Stimulated activated memory B cell treated with anti-CD40 and anti-IgM and Interleukin-4, amounts not matched to agents 10 μg/mL and 1 μg/mL and 100 μg/mL, for 72 hours (primary cell): ENCODE measurements around the gene NFATC1.
A peak's percentile ranks its signal among the peaks of the same experiment; 100 is the strongest.
"Not testable (repeated sequence)": the region's sequence is repeated elsewhere in the genome, so short reads cannot be mapped to it uniquely, and the experiment has no call there.

Experiments
- ATAC-seq: fragments of 150-1000 bp; cut with Tn5 transposase; 2 replicates; pipeline ENCODE4 v1.10.0; 2021
- H3K27ac Mint-ChIP-seq: one replicate; pipeline ENCODE4 v1.8.0; 2022; ENCODE audit warnings: mild to moderate bottlenecking, mixed read lengths
- H3K27me3 Mint-ChIP-seq: one replicate; pipeline ENCODE4 v1.8.0; 2022; ENCODE audit warnings: mixed read lengths
- H3K36me3 Mint-ChIP-seq: one replicate; pipeline ENCODE4 v1.8.0; 2022; ENCODE audit warnings: mixed read lengths
- H3K4me1 Mint-ChIP-seq: one replicate; pipeline ENCODE4 v1.8.0; 2022; ENCODE audit warnings: mixed read lengths
- H3K4me3 Mint-ChIP-seq: one replicate; pipeline ENCODE4 v1.8.0; 2022; ENCODE audit warnings: mild to moderate bottlenecking, moderate library complexity, mixed read lengths
- H3K9me3 Mint-ChIP-seq: one replicate; pipeline ENCODE4 v1.8.0; 2022; ENCODE audit warnings: mixed read lengths

The NFATC1 gene

GRCh38 chr18:79480171-79481045, 84.7 kb downstream of the NFATC1 start:
- Mint-ChIP-seq H3K9me3 (no peaks in the 10 kb centered on the region), H3K27ac (no peak overlapping the region), H3K36me3 (peaks cover 4% of the 10 kb centered on the region), H3K4me1 (peaks cover 7% of the 10 kb centered on the region), H3K27me3 (no peaks in the 10 kb centered on the region), H3K4me3 (no peak overlapping the region)
- no peak for ATAC-seq

GRCh38 chr18:79481046-79481790, 85.5 kb downstream of the NFATC1 start:
- H3K27me3 Mint-ChIP-seq, result no peaks in the 10 kb centered on the region
- H3K27ac Mint-ChIP-seq, result no peak overlapping the region
- H3K4me3 Mint-ChIP-seq, result no peak overlapping the region
- no peaks in the 10 kb centered on the region for H3K9me3 Mint-ChIP-seq
- peaks cover 7% of the 10 kb centered on the region for H3K4me1 Mint-ChIP-seq
- peaks cover 4% of the 10 kb centered on the region for H3K36me3 Mint-ChIP-seq
- no peak for ATAC-seq

GRCh38 chr18:79483393-79483792, 87.7 kb downstream of the NFATC1 start:
- Mint-ChIP-seq H3K4me1 (peaks cover 13% of the 10 kb centered on the region), H3K36me3 (peaks cover 12% of the 10 kb centered on the region)
- not testable (repeated sequence) for H3K9me3 Mint-ChIP-seq, H3K27me3 Mint-ChIP-seq, ATAC-seq, H3K4me3 Mint-ChIP-seq, H3K27ac Mint-ChIP-seq

- no peak for ATAC-seq
- Mint-ChIP-seq H3K27ac (no peak overlapping the region), H3K27me3 (no peaks in the 10 kb centered on the region), H3K36me3 (peaks cover 12% of the 10 kb centered on the region), H3K4me1 (peaks cover 13% of the 10 kb centered on the region), H3K9me3 (no peaks in the 10 kb centered on the region), H3K4me3 (no peak overlapping the region)
These were observed 88.3 kb downstream of the NFATC1 start for GRCh38 chr18:79483971-79484491.

GRCh38 chr18:79484661-79485621, 89.2 kb downstream of the NFATC1 start:
- Mint-ChIP-seq H3K4me1 (peaks cover 18% of the 10 kb centered on the region), H3K27ac (no peak overlapping the region), H3K36me3 (peaks cover 20% of the 10 kb centered on the region), H3K9me3 (no peaks in the 10 kb centered on the region), H3K27me3 (no peaks in the 10 kb centered on the region), H3K4me3 (no peak overlapping the region)
- no peak for ATAC-seq

- H3K9me3 Mint-ChIP-seq, result no peaks in the 10 kb centered on the region
- H3K4me1 Mint-ChIP-seq, result peaks cover 22% of the 10 kb centered on the region
- H3K36me3 Mint-ChIP-seq, result peaks cover 28% of the 10 kb centered on the region
- H3K27ac Mint-ChIP-seq, result no peak overlapping the region
- no peak for ATAC-seq
- H3K27me3 Mint-ChIP-seq, result no peaks in the 10 kb centered on the region
- H3K4me3 Mint-ChIP-seq, result no peak overlapping the region
These were observed 90.1 kb downstream of the NFATC1 start for GRCh38 chr18:79485788-79486355.

- Mint-ChIP-seq H3K27ac (peak overlapping the region; percentile 54), H3K9me3 (no peaks in the 10 kb centered on the region), H3K4me1 (peaks cover 28% of the 10 kb centered on the region), H3K36me3 (peaks cover 35% of the 10 kb centered on the region), H3K27me3 (no peaks in the 10 kb centered on the region), H3K4me3 (no peak overlapping the region)
- ATAC-seq, result no peak
These were observed 90.8 kb downstream of the NFATC1 start for GRCh38 chr18:79486356-79487182.

GRCh38 chr18:79487183-79487800, 91.6 kb downstream of the NFATC1 start:
- Mint-ChIP-seq H3K36me3 (peaks cover 43% of the 10 kb centered on the region), H3K27ac (peak overlapping the region; percentile 54), H3K27me3 (no peaks in the 10 kb centered on the region), H3K4me1 (peaks cover 34% of the 10 kb centered on the region), H3K9me3 (no peaks in the 10 kb centered on the region), H3K4me3 (no peak overlapping the region)
- ATAC-seq, result peak; percentile 29

- Mint-ChIP-seq H3K27ac (no peak overlapping the region), H3K9me3 (no peaks in the 10 kb centered on the region)
These were observed 92.1 kb downstream of the NFATC1 start for GRCh38 chr18:79487801-79488201.

GRCh38 chr18:79488311-79489050, 92.8 kb downstream of the NFATC1 start:
- ATAC-seq, result no peak
- Mint-ChIP-seq H3K4me1 (peaks cover 34% of the 10 kb centered on the region), H3K36me3 (peaks cover 44% of the 10 kb centered on the region)

More at GRCh38 chr18:79487801-79488201, 92.1 kb downstream of the NFATC1 start:
- Mint-ChIP-seq H3K4me1 (peaks cover 34% of the 10 kb centered on the region), H3K4me3 (no peak overlapping the region), H3K27me3 (no peaks in the 10 kb centered on the region), H3K36me3 (peaks cover 44% of the 10 kb centered on the region)
- ATAC-seq, result no peak

GRCh38 chr18:79489051-79489898, 93.5 kb downstream of the NFATC1 start:
- H3K4me1 Mint-ChIP-seq, result peaks cover 34% of the 10 kb centered on the region
- ATAC-seq, result no peak
- H3K9me3 Mint-ChIP-seq, result no peaks in the 10 kb centered on the region
- no peak overlapping the region for H3K27ac Mint-ChIP-seq
- H3K27me3 Mint-ChIP-seq, result no peaks in the 10 kb centered on the region
- peaks cover 44% of the 10 kb centered on the region for H3K36me3 Mint-ChIP-seq
- H3K4me3 Mint-ChIP-seq, result no peak overlapping the region

More at GRCh38 chr18:79488311-79489050, 92.8 kb downstream of the NFATC1 start:
- Mint-ChIP-seq H3K27ac (no peak overlapping the region), H3K27me3 (no peaks in the 10 kb centered on the region), H3K4me3 (no peak overlapping the region), H3K9me3 (no peaks in the 10 kb centered on the region)

GRCh38 chr18:79489899-79490625, 94.3 kb downstream of the NFATC1 start:
- no peak for ATAC-seq

More at GRCh38 chr18:79489899-79490625, 94.3 kb downstream of the NFATC1 start:
- Mint-ChIP-seq H3K27me3 (no peaks in the 10 kb centered on the region), H3K36me3 (peaks cover 46% of the 10 kb centered on the region), H3K9me3 (no peaks in the 10 kb centered on the region), H3K4me3 (no peak overlapping the region), H3K4me1 (peaks cover 28% of the 10 kb centered on the region), H3K27ac (no peak overlapping the region)
